HepG2 (cell line): ENCODE data around the gene APEX1. TPM values are rescaled to one million over a fixed set of nuclear protein-coding genes. Genes with fewer than 3 reads are reported as not detected.

Experiments
- ERF ChIP-seq: IDR thresholded peaks from 2 replicates; pipeline ENCODE4 v1.6.1; 2018; ENCODE audit warnings: missing biosample characterization, missing genetic modification reagents
- FOSL1 ChIP-seq: sonication (generic); formaldehyde crosslinking; IDR thresholded peaks from 2 replicates; pipeline ENCODE4 v1.9.0; 2021; ENCODE audit warnings: missing genetic modification reagents, borderline replicate concordance
- KAT2B ChIP-seq: fragments of 150-350 bp; IDR thresholded peaks from 2 replicates; pipeline ENCODE4 v1.6.1; 2014; ENCODE audit warnings: low read depth, low read length, borderline replicate concordance
- KLF6 ChIP-seq: IDR thresholded peaks from 2 replicates; pipeline ENCODE4 v1.8.0; 2016; ENCODE audit warnings: missing biosample characterization, missing genetic modification reagents
- RARA ChIP-seq: IDR thresholded peaks from 2 replicates; pipeline ENCODE4 v1.6.1; 2016; ENCODE audit warnings: missing genetic modification reagents, missing compliant biosample characterization
- ZMYM3 ChIP-seq: sonication (generic); formaldehyde crosslinking; IDR thresholded peaks from 2 replicates; pipeline ENCODE4 v1.5.1; 2020; ENCODE audit warnings: mild to moderate bottlenecking, missing genetic modification reagents
- ZSCAN12 ChIP-seq: sonication (generic); formaldehyde crosslinking; IDR thresholded peaks from 2 replicates; pipeline ENCODE4 v1.9.0; 2021; ENCODE audit warnings: mild to moderate bottlenecking, missing genetic modification reagents
- polyA plus RNA-seq, 8 experiments: library from polyadenylated mRNA; depleted of rRNA in 3 of 8; stranded (reverse) in 7 of 8; unstranded in 1 of 8; fragments of >200 nt; fragmentation: Illumina TruSeq in 4 of 8; extraction: Trizol in 4 of 8; gene quantifications; 2 replicates each; pipeline versions ENCODE4 v1.2.1 to v1.2.3, GENCODE V29; 2011 to 2016; ENCODE audit warnings: low read depth in 4 of 8, missing spikeins in 1 of 8, mixed read lengths in 1 of 8; ENCODE audit not compliant: insufficient read depth in 1 of 8
- total RNA-seq, 5 experiments: library from RNA; depleted of rRNA; stranded (reverse); fragments of >200 nt; fragmentation: Illumina TruSeq; extraction: Trizol; gene quantifications; 2 replicates each; pipeline ENCODE4 v1.2.3, GENCODE V29; 2016; ENCODE audit warnings: low read depth in 1 of 5
- TF ChIP-seq, protein P1 (sequence below): sonication (generic); formaldehyde crosslinking; IDR thresholded peaks from 2 replicates; pipeline ENCODE4 v1.4.0; 2020; ENCODE audit warnings: mild to moderate bottlenecking, missing genetic modification reagents
- TF ChIP-seq, protein P2 (sequence below): IDR thresholded peaks from 2 replicates; pipeline ENCODE4 v1.6.1; 2016
- TF ChIP-seq, protein P3 (sequence below): sonication (generic); formaldehyde crosslinking; conservative IDR thresholded peaks from 2 replicates; pipeline ENCODE4 v1.4.0; 2020; ENCODE audit warnings: mild to moderate bottlenecking, missing genetic modification reagents, moderate library complexity
- TF ChIP-seq, protein P4 (sequence below): sonication (generic); formaldehyde crosslinking; IDR thresholded peaks from 2 replicates; pipeline ENCODE4 v1.5.1; 2020; ENCODE audit warnings: mild to moderate bottlenecking, missing genetic modification reagents, borderline replicate concordance

APEX1 gene
- total and polyA plus RNA-seq, 2 of the 13 experiments (the other 11 are each of a cell fraction or from before 2014, with no cell fraction given), result 171 to 405 TPM

DNA sequence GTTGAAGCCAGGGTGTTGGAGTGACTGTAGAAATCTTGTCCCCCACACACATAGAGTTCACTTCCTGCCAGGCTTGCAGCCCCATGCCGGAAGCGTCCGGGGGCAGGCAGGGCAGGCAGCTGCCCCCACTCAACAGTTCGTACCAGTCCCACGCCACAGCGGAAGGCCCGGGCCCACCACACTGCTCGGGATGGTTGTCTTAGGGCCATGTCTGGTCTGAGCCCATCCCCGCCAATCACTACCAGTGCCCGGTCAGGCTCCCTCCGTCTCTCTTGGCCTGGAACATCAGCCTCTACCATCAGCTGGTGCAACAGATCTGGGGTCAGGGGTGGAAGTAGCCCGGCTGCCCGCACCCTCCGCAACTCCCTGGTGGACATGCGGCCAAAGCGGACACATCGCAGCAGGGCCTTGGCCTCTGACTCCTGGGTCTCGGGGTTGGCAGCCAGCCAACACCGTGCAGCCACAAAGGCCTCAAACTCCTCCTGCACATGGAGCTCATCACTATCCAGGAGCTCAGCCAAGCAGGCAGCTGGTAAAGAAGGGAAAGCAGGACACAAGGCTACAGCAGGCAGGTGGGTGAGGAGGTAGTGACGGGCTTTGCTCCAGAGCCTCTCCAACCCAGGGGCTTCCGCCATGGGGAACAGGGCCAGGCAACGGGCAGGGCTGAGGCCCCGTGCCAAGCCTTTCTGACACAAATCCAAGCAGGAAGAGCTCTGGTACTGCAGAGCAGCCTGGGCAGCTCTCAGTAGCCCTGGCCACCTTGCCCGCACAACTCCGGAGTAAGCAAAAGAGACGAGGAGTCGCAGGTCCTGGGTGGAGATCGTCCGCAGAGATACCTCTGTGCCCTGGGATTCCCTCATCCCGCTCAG lies 25.0 kb upstream of the APEX1 start (continued):
- TF ChIP-seq, protein P1, sequence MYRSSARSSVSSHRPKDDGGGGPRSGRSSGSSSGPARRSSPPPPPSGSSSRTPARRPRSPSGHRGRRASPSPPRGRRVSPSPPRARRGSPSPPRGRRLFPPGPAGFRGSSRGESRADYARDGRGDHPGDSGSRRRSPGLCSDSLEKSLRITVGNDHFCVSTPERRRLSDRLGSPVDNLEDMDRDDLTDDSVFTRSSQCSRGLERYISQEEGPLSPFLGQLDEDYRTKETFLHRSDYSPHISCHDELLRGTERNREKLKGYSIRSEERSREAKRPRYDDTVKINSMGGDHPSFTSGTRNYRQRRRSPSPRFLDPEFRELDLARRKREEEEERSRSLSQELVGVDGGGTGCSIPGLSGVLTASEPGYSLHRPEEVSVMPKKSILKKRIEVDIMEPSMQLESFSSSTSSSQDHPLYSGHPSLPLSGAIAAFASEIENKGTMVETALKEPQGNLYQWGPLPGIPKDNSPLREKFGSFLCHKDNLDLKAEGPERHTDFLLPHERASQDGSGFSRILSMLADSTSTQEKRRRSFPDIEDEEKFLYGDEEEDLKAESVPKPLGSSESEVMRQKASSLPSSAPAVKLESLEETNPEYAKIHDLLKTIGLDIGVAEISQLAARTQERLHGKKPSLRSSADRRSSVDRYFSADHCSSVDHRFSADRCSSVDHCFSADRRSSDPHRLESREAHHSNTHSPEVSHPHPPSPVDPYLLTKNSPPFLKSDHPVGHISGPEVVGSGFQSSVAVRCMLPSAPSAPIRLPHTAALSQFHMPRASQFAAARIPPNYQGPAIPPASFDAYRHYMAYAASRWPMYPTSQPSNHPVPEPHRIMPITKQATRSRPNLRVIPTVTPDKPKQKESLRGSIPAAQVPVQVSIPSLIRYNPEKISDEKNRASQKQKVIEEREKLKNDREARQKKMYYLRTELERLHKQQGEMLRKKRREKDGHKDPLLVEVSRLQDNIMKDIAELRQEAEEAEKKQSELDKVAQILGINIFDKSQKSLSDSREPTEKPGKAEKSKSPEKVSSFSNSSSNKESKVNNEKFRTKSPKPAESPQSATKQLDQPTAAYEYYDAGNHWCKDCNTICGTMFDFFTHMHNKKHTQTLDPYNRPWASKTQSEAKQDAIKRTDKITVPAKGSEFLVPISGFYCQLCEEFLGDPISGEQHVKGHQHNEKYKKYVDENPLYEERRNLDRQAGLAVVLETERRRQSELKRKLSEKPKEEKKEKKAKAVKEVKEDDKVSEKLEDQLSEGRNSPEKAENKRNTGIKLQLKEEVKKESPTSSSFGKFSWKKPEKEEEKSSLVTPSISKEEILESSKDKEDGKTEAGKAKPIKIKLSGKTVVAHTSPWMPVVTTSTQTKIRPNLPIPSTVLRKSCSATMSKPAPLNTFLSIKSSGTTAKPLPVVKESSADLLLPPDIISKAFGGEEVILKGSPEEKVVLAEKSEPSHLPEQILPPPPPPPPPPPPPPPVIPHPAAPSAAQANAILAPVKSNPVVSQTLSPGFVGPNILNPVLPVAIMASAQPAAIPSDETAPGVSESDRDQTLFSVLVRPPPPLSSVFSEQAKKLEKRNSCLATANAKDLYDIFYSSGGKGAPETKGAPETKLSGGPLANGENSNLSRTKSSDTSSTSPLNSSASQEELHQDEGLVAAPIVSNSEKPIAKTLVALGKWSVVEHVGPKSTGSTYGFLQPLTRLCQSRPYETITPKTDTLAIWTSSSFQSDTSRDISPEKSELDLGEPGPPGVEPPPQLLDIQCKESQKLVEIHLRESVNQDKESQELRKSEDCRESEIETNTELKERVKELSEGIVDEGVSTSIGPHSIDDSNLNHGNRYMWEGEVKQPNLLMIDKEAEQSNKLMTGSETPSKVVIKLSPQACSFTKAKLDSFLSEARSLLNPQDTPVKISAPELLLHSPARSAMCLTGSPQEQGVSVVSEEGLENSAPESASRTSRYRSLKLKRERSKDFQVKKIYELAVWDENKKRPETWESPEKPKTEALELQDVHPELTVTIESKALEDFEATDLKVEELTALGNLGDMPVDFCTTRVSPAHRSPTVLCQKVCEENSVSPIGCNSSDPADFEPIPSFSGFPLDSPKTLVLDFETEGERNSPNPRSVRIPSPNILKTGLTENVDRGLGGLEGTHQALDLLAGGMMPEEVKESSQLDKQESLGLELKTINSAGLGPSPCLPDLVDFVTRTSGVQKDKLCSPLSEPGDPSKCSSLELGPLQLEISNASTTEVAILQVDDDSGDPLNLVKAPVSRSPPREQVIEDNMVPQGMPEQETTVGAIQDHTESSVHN (CRISPR knock-in tag), result 0 out of 2 replicates have a peak, but pooled peaks have one; percentile 30
- TF ChIP-seq ZSCAN12, result no peak
- peak; percentile 54 for TF ChIP-seq RARA (CRISPR knock-in tag)
- TF ChIP-seq, protein P2, sequence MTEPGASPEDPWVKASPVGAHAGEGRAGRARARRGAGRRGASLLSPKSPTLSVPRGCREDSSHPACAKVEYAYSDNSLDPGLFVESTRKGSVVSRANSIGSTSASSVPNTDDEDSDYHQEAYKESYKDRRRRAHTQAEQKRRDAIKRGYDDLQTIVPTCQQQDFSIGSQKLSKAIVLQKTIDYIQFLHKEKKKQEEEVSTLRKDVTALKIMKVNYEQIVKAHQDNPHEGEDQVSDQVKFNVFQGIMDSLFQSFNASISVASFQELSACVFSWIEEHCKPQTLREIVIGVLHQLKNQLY (CRISPR knock-in tag), result no peak
- no peak for TF ChIP-seq KAT2B
- peak; percentile 94 for TF ChIP-seq ZMYM3 (CRISPR knock-in tag)
- no peak for TF ChIP-seq KLF6 (CRISPR knock-in tag)
- TF ChIP-seq, protein P3, sequence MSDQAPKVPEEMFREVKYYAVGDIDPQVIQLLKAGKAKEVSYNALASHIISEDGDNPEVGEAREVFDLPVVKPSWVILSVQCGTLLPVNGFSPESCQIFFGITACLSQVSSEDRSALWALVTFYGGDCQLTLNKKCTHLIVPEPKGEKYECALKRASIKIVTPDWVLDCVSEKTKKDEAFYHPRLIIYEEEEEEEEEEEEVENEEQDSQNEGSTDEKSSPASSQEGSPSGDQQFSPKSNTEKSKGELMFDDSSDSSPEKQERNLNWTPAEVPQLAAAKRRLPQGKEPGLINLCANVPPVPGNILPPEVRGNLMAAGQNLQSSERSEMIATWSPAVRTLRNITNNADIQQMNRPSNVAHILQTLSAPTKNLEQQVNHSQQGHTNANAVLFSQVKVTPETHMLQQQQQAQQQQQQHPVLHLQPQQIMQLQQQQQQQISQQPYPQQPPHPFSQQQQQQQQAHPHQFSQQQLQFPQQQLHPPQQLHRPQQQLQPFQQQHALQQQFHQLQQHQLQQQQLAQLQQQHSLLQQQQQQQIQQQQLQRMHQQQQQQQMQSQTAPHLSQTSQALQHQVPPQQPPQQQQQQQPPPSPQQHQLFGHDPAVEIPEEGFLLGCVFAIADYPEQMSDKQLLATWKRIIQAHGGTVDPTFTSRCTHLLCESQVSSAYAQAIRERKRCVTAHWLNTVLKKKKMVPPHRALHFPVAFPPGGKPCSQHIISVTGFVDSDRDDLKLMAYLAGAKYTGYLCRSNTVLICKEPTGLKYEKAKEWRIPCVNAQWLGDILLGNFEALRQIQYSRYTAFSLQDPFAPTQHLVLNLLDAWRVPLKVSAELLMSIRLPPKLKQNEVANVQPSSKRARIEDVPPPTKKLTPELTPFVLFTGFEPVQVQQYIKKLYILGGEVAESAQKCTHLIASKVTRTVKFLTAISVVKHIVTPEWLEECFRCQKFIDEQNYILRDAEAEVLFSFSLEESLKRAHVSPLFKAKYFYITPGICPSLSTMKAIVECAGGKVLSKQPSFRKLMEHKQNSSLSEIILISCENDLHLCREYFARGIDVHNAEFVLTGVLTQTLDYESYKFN (CRISPR knock-in tag), result peak; percentile 43; the same call in 1 of the 2 replicates
- TF ChIP-seq FOSL1, result no peak
- 0 out of 2 replicates have a peak, but pooled peaks have one; percentile 26 for TF ChIP-seq ERF (CRISPR knock-in tag)
- TF ChIP-seq, protein P4, sequence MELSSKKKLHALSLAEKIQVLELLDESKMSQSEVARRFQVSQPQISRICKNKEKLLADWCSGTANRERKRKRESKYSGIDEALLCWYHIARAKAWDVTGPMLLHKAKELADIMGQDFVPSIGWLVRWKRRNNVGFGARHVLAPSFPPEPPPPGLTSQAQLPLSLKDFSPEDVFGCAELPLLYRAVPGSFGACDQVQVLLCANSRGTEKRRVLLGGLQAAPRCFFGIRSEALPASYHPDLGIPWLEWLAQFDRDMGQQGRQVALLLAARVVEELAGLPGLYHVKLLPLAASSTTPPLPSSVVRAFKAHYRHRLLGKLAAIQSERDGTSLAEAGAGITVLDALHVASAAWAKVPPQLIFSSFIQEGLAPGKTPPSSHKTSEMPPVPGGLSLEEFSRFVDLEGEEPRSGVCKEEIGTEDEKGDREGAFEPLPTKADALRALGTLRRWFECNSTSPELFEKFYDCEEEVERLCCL, result 0 out of 2 replicates have a peak, but pooled peaks have one; percentile 34
